ENCODE data around the gene ISG15.
"Not testable (repeated sequence)": the region's sequence is repeated elsewhere in the genome, so short reads cannot be mapped to it uniquely, and the experiment has no call there.

ISG15 gene

DNA sequence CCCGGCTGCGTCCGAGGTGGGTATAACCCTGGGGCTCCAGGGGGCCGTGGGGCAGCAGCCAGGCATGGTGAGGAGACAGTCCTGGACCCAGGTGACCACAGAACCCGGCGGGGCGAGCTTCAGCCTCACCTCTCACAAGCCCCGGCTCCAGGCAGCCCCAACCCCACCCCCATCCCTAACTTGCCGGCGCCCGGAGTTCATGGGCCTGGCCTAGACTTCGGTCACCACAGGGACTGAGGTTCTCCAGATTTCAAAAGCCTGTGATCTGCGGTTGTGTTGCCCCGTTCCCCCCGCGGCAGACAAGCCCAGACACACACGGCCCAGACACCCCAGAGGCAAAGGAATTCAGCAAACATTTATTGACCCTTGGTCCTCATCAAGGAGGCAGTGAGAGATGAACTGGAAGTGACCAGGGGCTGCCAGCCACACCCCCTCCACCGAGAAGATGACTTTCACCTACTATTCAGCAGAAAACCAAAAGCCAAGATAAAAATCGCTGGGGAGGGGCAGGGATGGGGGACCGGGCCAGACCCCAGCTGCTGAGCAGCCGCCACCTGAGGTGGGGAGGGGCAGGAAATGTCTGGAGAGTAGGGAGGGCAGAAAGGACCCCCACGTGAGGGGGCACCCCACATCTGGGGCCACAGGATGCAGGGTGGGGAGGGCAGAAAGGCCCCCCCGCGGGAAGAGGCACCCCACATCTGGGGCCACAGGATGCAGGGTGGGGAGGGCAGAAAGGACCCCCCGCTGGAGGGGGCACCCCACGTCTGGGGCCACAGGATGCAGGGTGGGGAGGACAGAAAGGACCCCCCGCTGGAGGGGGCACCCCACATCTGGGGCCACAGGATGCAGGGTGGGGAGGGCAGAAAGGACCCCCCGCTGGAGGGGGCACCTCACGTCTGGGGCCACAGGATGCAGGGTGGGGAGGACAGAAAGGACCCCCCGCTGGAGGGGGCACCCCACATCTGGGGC, 17.3 kb upstream of the ISG15 start:
- DNase-seq (ENCODE audit: low spot score): no peak

DNA sequence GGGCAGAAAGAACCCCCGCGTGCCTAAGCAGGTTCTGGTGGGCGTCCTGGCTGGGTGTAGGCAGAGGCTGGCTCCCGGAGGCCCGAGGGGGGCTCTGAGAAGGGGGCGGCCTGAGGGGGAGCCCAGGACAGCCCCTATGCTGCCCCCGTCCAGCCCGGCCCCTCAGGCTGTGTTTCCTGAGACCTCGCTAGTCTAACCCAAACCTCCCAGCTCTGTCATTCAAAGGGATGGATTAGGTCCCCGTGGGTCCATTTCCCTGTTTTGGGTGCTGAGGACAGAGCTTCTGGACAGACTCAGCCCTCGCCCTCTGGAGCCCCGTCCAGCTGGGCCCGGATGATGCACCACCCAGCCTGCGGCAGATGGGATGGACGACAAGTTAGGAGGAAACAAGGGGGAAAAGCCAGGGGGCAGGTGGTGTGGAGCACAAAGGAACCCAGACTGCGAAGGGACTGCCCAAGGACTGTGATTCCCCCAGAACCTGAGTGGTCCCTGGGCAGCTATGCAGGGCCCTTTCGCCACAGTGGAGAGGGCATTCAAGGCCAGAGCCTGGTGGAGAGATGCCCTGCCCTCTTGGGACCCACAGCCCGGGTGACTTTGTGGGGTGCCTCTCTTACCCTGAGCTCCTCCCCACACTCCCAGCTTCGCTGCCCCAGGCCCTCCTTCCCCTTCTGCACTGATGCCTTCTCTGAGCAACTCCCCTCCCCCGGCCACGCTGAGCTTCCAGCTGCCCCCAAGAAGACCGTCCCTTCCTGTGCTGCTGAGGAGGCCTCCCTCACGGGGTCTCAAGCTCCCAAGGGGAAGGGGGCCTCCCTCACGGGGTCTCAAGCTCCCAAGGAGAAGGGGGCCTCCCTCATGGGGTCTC, 16.2 kb upstream of the ISG15 start:
- DNase-seq (ENCODE audit: low spot score): no peak

DNA sequence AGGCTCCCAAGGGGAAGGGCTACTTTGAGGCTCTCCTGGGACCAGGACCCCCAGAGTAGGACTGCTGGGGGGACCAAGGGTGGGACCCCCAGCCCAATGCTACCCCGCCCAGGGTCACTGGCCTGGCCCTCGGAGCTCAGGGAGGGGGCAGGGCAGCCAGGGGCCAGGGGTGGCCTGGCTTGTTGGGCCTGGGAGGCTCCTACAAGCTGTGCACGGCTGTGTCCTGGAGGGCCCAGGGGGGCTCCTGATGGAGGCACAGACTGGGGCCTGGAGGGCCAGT, 15.6 kb upstream of the ISG15 start:
- no peak for DNase-seq (ENCODE audit: low spot score)

DNA sequence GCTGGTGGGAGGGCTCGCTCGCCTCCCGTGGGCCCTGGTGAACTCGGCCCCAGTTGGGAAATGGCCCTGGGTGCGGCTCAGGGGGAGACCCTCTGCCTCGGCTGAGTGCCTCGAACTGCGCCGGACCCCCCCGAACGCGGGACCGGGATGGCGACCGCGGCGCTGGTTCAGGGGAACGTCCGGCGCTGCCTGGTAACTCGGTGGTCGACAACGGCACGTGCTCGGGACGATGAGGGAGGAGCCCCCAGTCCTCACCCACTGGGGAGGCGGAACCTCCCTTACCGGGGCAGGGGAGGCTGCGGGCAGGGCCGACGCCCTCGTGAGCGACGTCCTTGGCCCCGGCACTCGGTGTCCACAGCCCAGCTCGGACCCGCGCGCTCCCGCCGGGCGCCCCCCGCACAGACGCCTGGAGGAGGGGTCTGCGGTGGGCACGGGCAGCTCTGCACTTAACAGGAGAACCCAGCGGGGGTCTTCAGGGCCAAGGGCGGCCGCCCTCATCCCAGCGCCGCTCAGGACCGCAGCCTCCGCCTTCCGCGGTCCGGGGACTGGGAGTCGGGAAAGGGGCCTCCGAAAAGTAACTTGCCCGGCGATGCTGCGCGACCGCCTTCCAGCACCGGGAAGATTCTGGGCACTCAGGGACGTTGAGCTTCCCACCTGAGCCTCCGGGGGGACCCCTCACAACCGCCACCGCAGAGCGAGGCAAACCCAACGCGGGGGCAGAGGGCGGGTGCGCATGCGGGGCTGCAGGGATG, 15.1 kb upstream of the ISG15 start:
- no peak for DNase-seq (ENCODE audit: low spot score)

DNA sequence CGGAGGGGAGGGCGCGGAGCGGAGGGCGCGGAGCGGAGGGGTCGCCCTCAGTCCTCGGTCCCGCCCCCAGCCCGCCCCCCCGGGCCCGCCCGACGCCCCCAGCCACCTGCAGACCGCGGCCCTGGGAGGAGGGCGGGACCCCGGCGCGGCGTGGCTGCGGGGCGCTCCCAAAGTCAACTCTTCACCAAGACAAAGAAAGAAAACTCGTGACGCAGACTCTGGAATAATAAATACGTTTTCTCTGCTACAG, 14.6 kb upstream of the ISG15 start:
- DNase-seq (ENCODE audit: low spot score): no peak

DNA sequence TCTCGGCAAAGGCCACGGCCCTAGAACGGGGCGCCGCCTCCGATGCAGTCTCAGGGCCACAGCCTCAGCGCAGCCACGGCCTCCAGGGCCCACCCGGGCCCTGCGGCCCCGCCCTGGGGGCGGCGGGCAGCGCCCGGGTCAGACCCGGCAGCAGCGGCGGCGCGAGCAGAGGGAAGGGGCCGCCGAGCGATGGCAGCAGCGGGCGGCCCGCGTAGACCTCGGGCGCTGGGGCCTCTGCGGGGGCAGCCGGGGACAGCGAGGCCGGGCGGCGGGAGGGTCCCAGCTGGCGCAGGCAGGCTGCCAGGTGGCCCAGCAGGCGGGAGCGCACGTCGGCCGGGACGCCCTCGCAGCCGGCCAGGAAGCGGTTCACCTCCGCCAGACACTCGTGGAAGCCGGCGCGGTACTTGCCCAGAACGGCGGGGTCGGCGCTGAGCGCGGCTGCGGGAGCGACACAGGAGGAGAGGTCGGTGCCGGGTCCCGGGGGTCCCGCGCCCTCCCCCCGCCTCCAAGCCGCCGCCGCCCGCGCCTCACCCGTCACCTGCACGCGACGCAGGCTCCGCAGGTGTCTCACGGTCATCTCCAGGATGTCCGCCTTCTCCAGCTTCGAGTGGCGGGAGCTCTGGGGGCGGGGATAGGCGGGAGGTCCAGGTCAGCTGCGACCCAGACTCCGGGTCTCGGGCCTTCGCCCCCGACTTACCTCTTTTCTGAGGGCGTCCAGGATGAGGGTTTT, 14.1 kb upstream of the ISG15 start:
- DNase-seq (ENCODE audit: low spot score): no peak

DNA sequence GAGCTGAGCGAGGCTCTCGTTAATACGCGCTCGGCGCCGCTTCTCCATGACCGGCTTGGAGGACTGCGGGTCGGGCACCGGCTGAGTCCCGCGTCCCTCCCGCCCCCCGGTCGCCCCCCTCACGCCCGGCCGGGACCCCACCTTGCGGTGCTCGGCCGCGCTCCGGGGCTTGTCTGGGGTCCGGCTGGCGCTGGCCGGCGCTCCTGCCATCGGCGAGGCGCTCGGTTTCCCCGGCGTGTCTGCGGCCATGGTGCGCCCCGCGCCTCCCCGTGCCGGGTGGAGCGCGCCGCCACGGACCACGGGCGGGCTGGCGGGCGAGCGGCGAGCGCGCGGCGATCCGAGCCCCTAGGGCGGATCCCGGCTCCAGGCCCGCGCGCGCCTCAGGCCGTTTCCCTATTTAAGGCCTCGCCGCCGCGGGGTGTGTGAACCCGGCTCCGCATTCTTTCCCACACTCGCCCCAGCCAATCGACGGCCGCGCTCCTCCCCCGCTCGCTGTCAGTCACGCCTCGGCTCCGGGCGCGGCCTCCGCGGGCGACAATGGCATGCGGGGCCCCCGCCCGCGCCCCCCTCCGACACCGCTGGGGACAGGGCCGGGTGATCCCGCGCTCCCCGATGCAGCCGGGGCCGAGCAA, 13.5 kb upstream of the ISG15 start, which contains the start of gene HES4:
Gene HES4, minus strand, starts transcription at position 373 of the 632 bp plus-strand sequence. Its CDS starts 124 bp downstream, at position 249.
- DNase-seq (ENCODE audit: low spot score): no peak

DNA sequence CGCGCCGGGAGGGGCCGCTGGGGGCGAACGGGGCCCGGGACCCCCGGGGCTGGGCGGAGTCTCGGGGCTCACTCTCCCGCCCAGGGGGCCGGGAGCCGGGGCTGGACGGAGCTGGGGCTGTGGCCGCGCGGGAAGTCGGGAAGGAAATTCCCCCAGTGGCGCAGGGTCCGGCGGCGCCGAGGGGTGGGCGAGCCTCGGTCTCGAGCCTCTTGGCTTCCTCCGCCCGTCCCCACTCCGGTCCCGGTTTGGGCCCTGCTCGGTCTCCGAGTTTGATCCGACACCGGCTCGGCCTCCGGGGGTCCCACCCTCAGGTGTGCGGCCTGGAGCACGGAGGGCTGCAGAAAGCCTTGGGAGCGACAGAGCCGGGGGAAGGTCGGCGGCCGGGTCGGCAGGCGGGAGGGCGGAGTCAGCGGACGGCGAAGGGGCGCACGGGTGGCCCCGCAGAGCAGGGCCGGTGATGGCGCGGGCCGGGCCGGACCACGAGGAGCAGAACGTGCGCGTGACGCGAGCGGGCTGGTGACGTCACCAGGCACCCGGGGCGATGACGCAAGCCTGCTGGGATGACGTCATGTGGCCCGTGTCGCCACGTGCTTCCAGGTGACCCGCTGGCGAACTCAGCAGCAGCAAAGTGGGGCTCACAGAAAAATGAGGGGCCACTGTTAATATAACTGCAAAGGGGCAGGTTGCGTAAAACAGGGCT, 12.8 kb upstream of the ISG15 start:
- peak; percentile 40 for DNase-seq (ENCODE audit: low spot score)

DNA sequence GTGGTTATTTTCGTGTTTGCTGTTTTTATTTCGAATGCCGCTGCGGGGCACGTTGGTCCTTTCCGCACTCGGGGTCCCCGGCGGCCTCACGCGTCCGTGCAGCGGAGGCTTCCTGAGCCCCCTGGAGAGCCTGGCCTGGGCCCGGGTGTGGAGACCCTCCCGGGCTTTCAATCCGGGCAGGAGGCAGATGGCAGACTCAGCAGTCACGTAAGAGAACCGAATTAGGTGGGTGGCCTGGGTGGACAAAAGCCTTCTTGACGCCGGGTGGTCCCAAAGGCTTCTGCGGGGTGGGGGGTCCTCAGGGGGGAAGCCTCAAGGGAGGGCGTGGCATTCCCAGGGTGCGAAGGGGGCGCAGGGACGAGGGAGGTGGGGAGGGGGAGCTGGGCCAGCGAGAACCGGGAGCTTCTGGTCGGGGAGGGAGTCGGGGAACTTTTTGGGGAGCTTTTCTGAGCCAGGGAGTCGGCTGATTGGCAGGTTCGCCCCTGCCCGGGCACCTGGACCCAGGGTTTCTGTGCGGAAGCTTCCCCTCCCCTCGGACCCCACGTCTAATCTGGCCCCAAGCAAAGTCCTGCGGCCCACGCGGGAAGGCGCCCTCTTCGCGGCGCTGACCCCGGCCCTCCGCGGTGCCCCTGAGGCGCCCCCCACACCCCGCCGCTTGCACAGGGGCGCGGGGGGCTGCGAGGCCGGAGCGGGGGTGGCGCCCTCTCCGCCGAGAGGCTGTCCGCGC, 12.1 kb upstream of the ISG15 start:
- DNase-seq (ENCODE audit: low spot score): no peak

DNA sequence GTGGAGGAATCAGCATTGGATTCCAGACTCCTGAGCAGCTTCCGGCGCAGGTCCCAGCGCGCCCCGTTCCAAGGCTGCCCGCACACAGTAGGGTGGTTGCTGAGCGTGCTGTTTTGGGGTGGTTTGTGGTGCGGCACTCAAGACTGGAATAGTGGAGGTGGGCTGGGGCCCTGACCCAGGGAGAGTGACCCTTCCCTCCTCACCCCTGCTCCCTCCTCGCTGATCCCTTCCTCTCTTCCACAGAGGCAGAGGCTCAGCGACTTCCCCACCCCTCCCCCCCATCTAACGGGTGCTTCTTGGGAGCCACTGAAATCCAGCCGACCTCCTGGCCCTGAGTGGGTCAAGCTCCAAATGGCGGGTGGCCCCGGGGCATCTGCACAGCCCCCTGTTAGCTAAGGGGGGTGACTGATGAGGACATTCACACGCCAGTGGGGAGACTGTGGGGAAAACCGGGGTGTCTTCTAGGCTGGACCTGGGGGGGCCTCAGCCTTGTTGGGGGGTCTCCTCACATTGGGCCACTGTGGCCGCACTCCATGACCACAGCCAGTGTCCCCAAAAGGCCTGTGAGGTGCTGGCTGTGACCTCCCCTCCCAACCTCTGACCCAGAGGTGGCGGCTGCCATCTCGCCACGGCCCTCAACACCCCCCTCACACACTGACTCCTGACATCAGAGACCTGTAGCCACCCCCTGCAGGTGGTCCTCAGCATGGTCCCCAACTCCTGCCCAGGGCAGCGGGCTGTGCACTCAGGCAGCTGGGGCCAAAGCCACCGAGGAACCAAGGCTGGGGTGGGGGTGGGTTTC, 9.5 kb upstream of the ISG15 start:
- DNase-seq (ENCODE audit: low spot score): no peak

DNA sequence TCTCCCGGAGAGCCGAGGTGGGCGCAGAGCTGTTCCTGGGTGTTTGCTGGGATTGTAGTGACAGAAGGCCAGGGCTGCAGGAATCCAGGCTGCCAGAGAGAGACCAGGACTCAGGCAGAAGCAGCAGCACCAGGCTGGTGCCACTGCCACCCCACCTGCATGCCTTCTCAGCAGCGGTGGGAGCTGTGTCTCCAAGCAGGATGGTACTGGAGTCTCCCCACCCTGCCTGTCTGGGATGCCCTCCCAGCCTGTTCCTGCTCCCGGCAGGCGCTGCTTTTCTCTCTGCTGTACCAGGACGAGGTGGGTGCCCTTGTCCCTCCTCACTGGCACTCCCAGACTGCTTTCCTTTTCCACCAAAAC, 8.9 kb upstream of the ISG15 start:
- no peak for DNase-seq (ENCODE audit: low spot score)

DNA sequence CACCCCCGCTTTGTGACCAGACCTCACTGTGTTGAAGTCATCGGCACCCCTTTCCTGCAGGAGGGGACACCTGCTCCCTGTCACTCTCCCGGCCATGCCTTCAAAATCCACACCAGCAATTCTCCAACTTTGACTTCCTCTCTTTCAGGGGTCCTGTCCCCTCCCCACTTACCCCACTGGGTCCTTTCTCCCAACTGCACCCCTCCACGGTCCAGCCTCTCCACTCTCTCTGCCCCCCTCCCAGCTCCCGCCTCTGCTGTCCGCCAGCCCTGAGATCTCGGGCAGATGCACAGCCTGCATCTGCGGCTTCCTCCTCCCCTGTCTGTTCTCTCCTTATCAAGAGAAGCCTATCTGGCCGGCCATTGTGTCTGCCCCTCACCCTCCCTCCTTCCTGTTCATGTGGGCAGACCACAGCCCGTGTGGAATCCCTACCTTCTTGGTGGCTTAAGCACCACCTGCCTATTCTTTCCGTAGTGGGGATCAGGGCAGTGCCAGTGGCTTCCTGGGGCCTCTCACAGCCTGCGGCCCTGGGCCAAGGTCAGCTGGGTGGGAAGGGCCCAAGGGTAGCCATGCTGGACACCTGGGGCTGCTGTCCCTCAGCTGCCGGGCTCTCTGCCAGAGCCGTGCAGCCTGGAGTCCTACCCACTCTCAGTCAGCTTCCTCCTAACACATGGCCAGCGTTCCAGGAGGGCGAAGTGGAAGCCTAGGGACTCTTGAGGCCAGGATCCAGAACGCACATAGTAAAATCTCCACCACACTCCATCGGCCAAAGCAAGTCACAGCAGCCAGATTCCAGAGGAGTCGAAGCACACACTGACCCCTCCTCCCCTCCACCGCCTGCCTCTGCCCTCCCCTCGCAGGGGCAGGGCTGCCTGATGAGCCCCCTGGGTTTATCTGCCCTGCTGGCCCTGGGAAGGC, 8.3 kb upstream of the ISG15 start:
- no peak for DNase-seq (ENCODE audit: low spot score)

DNA sequence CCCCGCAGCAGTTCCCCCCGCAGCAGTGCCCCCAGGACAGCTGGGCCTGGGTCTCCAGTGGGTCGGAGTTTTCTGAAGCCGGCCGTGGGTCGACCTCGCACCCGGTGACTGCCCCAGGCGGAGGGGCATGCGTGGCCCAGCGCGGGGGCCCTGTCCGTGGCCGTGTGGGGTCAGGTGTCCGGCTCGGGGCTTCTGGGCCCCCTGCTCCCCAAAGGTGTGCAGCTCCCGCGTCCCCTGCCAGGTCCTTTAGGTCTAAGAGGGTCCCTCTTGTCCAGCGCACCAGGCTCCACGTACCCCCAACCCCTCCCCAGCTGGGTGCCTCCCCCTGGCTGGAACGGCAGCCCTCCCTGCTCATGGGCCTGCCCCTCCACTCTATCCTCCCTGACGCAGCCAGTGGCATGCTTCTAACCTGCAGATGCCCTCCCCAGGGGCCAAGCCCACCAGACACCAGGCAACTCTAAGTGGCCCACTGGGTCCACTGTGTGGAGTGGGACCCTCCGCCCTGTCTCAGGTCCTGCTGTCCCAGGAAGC, 7.5 kb upstream of the ISG15 start:
- no peak for DNase-seq (ENCODE audit: low spot score)

DNA sequence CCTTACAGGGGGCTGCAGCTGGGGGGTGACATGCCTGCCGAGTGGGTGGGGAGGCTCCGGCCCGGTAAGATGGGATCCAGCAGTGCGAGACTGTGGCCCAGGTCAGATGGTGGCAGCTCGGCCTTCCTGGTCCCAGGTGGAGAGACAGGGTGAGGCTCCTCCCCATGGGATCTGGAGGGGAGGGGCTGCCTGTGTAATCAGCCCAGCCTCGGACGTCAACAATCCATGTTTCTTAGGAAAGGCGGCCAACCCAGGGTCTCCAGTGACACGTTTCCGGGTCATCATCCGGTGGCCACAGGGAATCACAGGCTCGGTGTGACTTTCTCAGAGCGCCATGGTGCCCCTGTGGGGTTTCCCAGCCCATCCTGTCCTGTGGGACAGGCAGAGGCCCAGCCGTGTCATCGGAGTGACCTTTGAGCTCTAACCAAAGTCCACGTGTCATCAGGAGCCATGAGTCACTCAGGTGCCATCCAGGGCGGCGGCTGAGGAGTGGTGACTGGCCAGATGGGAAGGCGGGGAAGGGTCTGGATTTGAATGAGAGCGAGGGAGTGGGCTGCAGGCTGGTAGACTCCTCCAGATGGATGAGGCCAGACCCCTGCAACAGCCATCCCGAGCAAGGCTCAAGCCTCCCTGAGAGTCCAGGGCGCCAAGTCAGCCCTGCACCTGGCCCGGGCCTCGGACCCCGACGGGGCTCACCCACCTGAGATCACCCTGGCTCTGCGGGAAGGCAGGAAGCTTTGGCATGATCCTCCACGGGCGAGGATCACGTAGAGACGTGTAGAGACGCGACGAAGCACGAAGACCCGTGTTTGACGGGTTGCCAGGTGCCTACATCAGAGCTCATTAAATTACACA, 6.8 kb upstream of the ISG15 start:
- no peak for DNase-seq (ENCODE audit: low spot score)

DNA sequence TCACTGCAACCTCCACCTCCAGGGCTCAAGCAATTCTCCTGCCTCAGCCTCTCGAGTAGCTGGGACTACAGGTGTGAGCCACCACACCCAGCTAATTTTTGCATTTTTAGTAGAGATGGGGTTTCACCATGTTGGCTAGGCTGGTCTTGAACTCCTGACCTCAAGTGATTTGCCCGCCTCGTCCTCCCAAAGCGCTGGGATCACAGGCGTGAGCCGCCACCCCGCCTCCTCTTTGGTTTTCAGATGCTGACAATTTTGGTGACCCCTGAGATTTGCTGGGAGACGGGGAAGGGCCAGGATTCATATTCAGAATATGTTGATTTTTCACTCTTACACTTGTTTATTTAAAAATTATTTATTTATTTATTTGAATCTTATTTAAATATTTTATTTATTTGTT, 3.2 kb upstream of the ISG15 start:
- DNase-seq (ENCODE audit: low spot score): not testable (repeated sequence)

DNA sequence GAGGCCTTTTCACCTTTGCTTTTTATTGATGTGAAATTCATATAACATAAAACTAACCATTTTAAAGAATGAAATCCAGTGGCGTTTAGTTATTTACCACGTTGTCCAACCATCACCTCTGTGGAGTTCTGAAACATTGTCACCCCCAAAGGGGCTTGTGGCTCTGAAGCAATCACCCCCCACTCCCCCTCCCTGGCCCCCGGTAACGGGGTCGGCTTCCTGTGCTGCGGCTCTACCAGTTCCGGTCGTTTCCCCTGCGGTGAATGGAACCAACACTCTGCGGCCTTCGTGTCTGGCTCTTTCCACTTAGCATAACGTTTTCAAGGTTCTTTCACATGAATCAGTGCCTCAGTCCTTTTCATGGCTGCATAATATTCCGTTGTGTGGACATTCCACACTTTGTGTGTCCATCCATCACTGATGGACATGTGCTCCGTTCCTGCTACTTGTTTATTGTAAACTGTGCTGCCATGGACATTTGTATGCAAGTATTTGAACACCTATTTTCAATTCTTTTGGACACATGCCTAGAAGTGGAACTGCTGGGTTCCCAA, 1.8 kb upstream of the ISG15 start:
- no peak for DNase-seq (ENCODE audit: low spot score)

DNA sequence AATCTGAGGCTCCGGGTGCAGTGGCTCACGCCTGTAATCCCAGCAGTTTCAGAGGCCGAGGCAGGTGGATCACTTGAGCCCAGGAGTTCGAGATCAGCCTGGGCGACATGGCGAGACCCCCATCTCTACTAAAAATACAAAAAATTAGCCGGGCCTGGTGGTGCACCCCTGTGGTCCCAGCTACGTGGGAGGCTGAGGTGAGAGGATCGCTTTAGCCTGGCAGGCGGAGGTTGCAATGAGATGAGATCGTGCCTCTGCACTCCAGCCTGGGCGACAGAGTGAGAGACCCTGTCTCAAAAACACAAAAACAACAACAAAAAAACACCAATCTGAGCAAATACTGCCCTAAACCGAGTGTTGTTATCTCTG, 577 bp upstream of the ISG15 start:
- not testable (repeated sequence) for DNase-seq (ENCODE audit: low spot score)
